Activated naive CD8-positive, alpha-beta T cell treated with anti-CD3 and anti-CD28 coated beads for 36 hours (primary cell): ENCODE measurements around the gene CIT. TPM values are rescaled to one million over a fixed set of nuclear protein-coding genes. Genes with fewer than 3 reads are reported as not detected.
"Not testable (repeated sequence)": the region's sequence is repeated elsewhere in the genome, so short reads cannot be mapped to it uniquely, and the experiment has no call there.

Experiments
- DNase-seq: peaks from one replicate; pipeline ENCODE4 v3.0.0; 2021
- H3K27ac Mint-ChIP-seq: one replicate; pipeline ENCODE4 v1.8.0; 2022; ENCODE audit warnings: mild to moderate bottlenecking, moderate library complexity, mixed read lengths
- H3K27me3 Mint-ChIP-seq: one replicate; pipeline ENCODE4 v1.8.0; 2022; ENCODE audit warnings: mild to moderate bottlenecking, mixed read lengths
- H3K36me3 Mint-ChIP-seq: one replicate; pipeline ENCODE4 v1.8.0; 2021; ENCODE audit warnings: mild to moderate bottlenecking, mixed read lengths
- H3K4me1 Mint-ChIP-seq: one replicate; pipeline ENCODE4 v1.8.0; 2021; ENCODE audit warnings: mixed read lengths
- H3K4me3 Mint-ChIP-seq: one replicate; pipeline ENCODE4 v1.8.0; 2022; ENCODE audit warnings: mild to moderate bottlenecking, moderate library complexity, mixed read lengths
- H3K9me3 Mint-ChIP-seq: one replicate; pipeline ENCODE4 v1.8.0; 2022; ENCODE audit warnings: mixed read lengths
- total RNA-seq, 2 experiments: library from RNA; stranded (reverse); gene quantifications; one replicate each; pipeline ENCODE4 v1.2.3, GENCODE V29; 2021

The CIT gene
- total RNA-seq, 2 experiments from 2014 or later: 41.8 to 42.4 TPM

DNA sequence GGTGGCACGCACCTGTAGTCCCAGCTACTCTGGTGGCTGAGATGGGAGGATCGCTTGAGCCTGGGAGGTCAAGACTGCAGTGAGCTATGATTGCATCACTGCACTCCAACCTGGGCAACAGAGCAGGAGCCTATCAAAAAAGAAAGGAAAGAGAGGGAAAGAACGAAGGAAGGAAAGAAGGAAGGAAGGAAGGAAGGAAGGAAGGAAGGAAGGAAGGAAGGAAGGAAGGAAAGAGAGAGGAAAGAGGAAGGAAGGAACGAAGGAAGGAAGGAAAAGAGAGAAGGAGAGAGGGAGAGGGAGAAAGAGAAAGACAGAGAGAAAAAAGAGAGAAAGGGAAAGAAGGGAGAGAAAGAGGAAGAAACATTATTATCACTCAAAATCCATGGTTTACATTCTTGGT lies 6.7 kb upstream of the CIT start:
- H3K36me3 Mint-ChIP-seq, H3K9me3 Mint-ChIP-seq, H3K27ac Mint-ChIP-seq, H3K4me1 Mint-ChIP-seq, DNase-seq, H3K4me3 Mint-ChIP-seq: not testable (repeated sequence)
- peaks cover 10% of the 10 kb centered on the region for H3K27me3 Mint-ChIP-seq

DNA sequence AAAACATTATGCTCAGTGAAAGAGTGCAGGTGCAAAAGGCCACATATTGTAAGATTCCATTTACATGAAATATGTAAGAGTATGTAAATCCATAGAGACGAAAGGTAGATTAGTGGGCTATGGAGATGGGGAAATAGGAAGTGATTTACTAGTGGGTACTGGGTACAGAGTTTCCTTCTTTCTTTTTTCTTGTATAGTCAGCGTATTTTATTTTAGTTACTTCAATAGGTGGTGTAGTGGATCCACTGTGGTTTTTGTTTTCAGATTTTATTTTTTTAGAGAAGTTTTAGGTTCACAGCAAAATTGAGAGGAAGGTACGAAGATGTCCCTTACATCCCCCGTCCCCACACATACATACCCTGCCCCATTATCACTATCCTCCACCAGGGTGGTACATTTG lies 6.1 kb upstream of the CIT start:
- Mint-ChIP-seq H3K36me3 (no peaks in the 10 kb centered on the region), H3K4me3 (no peak overlapping the region), H3K9me3 (no peaks in the 10 kb centered on the region), H3K27ac (no peak overlapping the region), H3K27me3 (peaks cover 10% of the 10 kb centered on the region), H3K4me1 (no peaks in the 10 kb centered on the region)
- no peak for DNase-seq

DNA sequence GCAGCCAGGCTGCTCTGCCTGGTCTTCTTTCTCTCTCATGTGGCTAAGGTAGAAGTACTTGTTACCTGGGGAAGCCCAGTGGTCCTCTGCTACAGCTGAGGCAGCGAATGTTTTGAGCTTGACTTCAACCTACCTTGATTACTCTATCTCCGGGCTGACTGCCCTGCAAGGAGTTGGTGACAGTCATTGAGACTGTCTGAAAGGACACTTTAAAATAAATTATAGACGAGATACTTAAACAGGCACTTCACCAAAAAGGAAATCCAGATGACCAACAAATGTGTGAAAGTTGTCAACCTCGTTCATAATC lies 474 bp upstream of the CIT start:
- H3K9me3 Mint-ChIP-seq: no peaks in the 10 kb centered on the region
- DNase-seq: no peak
- no peak overlapping the region for H3K27ac Mint-ChIP-seq
- H3K27me3 Mint-ChIP-seq: no peaks in the 10 kb centered on the region
- H3K4me3 Mint-ChIP-seq: peak overlapping the region; percentile 93
- H3K4me1 Mint-ChIP-seq: peaks cover 13% of the 10 kb centered on the region
- H3K36me3 Mint-ChIP-seq: peaks cover 15% of the 10 kb centered on the region

DNA sequence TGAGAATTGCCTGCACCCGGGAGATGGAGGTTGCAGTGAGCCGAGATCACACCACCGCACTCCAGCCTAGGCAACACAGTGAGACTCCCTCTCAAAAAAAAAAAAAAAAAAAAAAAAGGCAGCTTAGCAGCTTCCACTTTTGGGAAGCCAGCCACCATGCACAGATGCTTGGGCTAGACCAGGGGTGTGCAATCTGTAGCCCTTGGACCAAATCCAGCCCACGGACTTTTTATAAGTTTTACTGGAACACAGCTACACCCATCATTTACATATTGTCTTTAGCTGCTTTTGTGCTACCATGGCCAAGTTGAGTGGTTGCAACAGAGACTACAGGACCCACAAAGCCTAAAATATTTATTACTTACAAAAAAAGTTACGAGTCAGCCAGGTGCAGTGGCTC lies 6.7 kb downstream of the CIT start:
- no peak for DNase-seq
- Mint-ChIP-seq H3K27ac (no peak overlapping the region), H3K36me3 (peaks cover 30% of the 10 kb centered on the region), H3K27me3 (no peaks in the 10 kb centered on the region), H3K9me3 (no peaks in the 10 kb centered on the region), H3K4me3 (no peak overlapping the region), H3K4me1 (no peaks in the 10 kb centered on the region)

DNA sequence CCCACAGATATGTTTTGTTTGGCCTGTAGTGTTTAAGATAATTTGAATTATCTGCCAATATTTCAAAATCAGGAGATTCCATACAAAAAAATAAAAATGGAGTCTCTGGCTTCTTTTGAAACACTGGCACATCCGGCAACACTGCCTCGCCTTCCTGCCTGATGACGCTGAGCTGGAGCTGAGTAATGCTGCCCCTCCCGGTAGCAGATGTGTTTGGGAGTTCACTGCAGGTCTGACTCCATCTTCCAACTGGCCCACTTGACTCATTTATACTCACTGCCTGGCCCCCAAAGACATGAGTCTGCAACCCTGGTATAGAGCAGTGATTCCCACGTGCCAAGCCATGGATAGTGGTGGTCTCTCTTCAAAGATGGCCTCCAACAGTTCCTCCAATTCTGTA lies 7.4 kb downstream of the CIT start:
- Mint-ChIP-seq H3K9me3 (no peaks in the 10 kb centered on the region), H3K36me3 (peaks cover 35% of the 10 kb centered on the region), H3K4me1 (no peaks in the 10 kb centered on the region), H3K27me3 (no peaks in the 10 kb centered on the region), H3K4me3 (no peak overlapping the region), H3K27ac (no peak overlapping the region)
- no peak for DNase-seq

DNA sequence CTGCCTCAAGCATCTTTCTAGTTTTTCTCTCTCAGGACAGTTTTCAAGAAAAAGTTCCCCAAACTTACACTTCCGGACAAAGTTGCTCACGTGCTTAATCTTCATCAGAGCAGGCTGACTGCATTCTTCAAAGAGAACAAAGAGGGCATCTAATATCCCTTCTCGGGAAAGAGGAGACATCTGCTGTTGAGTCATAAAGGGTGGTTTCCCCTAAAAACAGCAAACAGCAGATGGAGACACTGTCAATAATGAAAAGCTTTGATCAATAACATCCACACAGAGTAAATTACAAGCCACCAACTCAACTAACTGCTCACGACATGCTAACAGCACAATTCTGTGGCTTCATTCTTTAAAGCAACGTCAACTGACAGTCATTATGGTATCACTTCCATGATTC lies 8.1 kb downstream of the CIT start:
- no peaks in the 10 kb centered on the region for H3K27me3 Mint-ChIP-seq
- H3K4me1 Mint-ChIP-seq: no peaks in the 10 kb centered on the region

DNA sequence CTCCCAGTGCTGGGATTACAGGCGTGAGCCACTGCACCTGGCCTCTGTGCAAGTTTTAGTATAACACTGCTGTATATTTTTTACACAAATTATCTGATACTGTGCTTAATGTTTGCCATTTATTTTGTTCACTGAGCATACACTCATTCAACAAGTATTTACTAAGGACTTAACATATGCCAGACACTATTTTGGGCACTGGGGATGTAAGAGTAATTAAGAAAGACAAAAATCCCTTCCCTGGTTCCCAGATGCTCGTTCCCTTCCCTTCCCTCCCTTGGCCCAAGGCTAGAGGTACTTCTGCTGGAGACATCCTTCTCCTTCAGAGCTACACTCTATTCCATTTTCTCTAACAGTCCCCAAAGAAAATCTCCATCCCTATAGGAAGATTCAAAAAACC lies 12.5 kb downstream of the CIT start:
- no peak overlapping the region for H3K4me3 Mint-ChIP-seq
- H3K9me3 Mint-ChIP-seq: no peaks in the 10 kb centered on the region
- no peak for DNase-seq
- H3K27ac Mint-ChIP-seq: no peak overlapping the region
- H3K4me1 Mint-ChIP-seq: no peaks in the 10 kb centered on the region
- H3K36me3 Mint-ChIP-seq: peaks cover 35% of the 10 kb centered on the region
- H3K27me3 Mint-ChIP-seq: no peaks in the 10 kb centered on the region

More for the DNA sequence above, 8.1 kb downstream of the CIT start:
- Mint-ChIP-seq H3K9me3 (no peaks in the 10 kb centered on the region), H3K4me3 (no peak overlapping the region), H3K27ac (no peak overlapping the region), H3K36me3 (peaks cover 39% of the 10 kb centered on the region)
- no peak for DNase-seq

DNA sequence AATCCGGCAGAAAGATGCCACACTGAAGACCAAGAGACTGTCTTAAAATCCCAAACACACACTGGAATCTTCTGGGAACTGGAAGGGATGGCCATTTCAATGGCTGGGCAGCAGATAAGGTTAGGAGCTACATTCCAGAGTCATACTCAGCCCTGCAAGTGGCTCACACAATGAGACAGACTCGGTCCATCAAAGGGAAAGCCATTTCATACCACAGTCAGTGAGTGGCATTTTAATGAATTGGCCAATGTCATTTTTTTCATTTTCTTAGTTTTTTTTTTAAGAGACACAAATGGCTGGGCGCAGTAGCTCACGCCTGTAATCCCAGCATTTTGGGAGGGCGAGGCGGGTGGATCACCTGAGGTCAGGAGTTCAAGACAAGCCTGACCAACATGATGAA lies 17.9 kb downstream of the CIT start:
- H3K4me3 Mint-ChIP-seq: no peak overlapping the region
- peaks cover 8% of the 10 kb centered on the region for H3K4me1 Mint-ChIP-seq
- H3K27me3 Mint-ChIP-seq: no peaks in the 10 kb centered on the region
- no peaks in the 10 kb centered on the region for H3K9me3 Mint-ChIP-seq
- no peak for DNase-seq
- H3K27ac Mint-ChIP-seq: no peak overlapping the region
- H3K36me3 Mint-ChIP-seq: peaks cover 27% of the 10 kb centered on the region

DNA sequence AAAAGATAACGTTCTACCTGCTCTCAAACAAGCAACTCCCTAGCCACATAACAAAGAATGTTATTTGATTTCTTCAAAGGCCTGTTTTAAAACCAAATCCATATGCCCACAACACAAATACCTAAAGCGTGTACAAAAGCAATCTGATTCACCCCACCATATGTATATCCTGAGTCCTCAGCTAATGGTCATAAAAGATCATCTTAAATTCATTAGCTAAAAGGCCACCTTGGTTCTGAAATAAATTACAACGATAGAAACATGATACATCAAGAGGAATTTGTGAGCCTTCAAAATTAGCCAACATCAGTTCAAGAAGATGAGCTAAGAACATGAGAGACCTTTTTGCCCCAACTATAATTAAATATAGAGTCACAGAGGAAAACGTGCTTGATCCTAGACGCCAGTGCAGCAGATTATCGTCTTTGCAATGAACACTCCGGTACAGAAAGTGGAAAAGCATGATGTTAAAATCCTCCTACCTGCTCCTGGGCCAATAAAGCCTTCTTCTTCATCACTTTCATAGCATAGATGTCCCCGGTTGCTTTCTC lies 20.0 kb downstream of the CIT start:
- H3K4me1 Mint-ChIP-seq: peaks cover 8% of the 10 kb centered on the region
- DNase-seq: no peak
- no peak overlapping the region for H3K4me3 Mint-ChIP-seq

DNA sequence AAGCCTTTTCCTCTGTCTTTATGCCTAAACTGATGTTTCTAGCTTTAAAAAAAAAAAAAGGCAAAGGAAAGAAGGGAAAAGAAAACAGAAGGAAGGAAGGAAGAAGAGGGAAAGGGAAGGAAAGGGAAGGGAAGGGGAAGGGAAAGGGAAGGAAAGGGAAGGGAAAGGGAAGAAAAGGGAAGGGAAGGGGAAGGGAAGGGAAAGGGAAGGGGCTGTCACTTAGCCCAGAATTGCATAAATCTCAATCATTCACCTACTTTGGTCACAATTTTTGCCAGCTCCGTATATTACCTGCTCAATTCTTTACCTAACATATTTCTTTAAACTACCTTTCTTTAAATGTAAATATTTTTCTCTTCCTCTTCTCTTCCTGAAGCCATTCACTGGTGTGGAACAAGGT lies 26.8 kb downstream of the CIT start:
- no peak for DNase-seq
- H3K4me3 Mint-ChIP-seq: no peak overlapping the region
- no peaks in the 10 kb centered on the region for H3K4me1 Mint-ChIP-seq
- H3K27me3 Mint-ChIP-seq: no peaks in the 10 kb centered on the region
- H3K9me3 Mint-ChIP-seq: no peaks in the 10 kb centered on the region
- no peak overlapping the region for H3K27ac Mint-ChIP-seq
- H3K36me3 Mint-ChIP-seq: peaks cover 18% of the 10 kb centered on the region

More for the DNA sequence above, 20.0 kb downstream of the CIT start:
- no peaks in the 10 kb centered on the region for H3K9me3 Mint-ChIP-seq
- H3K36me3 Mint-ChIP-seq: peaks cover 20% of the 10 kb centered on the region
- H3K27me3 Mint-ChIP-seq: no peaks in the 10 kb centered on the region
- no peak overlapping the region for H3K27ac Mint-ChIP-seq

DNA sequence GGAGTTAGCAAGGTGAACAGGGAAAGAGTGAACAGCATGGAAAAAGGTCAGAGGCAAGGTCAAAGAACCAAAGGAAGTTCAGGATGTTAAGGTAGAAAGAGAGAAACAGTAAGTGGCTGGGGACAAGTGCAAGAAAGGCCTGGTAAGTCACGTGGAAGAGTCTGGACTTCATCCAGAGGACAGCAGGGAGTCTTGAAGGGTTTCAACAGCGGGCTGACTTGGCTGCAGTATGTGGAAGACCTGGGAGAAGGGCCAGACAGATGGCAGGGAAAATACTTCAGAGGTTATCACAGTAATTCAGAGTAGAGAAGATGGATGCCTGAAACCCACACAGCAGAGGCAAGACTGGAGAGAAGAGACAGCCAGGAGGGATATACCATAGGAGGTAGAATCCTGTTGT lies 34.0 kb downstream of the CIT start:
- H3K9me3 Mint-ChIP-seq: peaks cover 6% of the 10 kb centered on the region
- no peak overlapping the region for H3K4me3 Mint-ChIP-seq
- no peaks in the 10 kb centered on the region for H3K27me3 Mint-ChIP-seq
- H3K36me3 Mint-ChIP-seq: peaks cover 51% of the 10 kb centered on the region
- no peak overlapping the region for H3K27ac Mint-ChIP-seq
- DNase-seq: no peak
- H3K4me1 Mint-ChIP-seq: no peaks in the 10 kb centered on the region

DNA sequence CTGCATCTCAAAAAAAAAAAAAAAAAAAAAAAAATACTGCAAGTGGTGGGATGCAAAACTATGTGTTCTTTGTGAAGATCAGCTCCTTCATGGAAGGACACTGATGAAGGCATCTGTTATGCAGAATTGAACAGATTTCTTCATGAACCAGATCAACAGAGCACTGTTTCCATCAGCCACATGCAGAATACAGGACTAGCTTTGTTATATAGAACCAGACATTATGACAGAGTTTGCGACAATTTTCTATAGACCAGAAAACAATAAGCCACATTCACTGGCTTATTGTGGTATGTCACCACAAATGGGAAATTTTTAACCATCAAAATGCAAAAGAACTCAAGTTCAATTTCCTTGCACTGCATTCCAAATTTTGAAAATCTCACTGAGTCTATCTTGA lies 34.7 kb downstream of the CIT start:
- Mint-ChIP-seq H3K27ac (no peak overlapping the region), H3K9me3 (peaks cover 6% of the 10 kb centered on the region), H3K36me3 (peaks cover 49% of the 10 kb centered on the region), H3K27me3 (no peaks in the 10 kb centered on the region), H3K4me3 (no peak overlapping the region), H3K4me1 (no peaks in the 10 kb centered on the region)
- DNase-seq: no peak

DNA sequence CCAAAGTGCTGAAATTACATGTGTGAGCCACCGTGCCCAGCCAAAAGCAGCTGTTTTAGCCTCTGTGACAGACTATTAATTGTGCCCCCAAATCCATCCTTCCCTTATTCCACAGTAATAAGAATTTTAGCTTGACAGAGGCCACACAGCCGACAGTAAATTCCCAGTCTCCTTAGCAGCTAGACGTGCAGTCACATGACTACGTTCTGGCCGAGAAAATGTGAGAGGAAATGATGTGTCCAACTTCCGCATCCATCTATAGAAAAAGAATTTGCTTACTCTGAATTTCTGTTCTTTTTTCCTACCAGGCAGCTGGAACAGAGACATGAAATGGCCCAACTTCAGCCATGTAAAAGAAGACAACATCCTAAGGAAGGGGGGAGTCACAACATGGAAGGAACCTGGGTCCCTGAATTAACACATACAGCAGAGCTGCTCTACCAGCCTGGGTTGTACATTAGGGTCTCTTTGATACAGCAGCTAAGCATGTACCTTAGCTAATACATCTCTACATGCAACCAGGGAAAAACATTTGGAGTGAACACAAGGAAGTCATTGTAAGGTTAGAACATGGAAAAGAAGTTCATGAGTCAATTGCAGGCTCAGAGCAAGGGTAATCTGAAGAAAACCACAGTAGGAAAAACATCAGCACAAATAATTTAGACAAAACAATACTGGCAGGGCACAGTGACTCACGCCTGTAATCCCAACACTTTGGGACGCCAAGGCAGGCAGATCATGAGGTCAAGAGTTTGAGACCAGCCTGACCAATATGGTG lies 35.5 kb downstream of the CIT start:
- peaks cover 49% of the 10 kb centered on the region for H3K36me3 Mint-ChIP-seq
- DNase-seq: no peak
- H3K4me1 Mint-ChIP-seq: no peaks in the 10 kb centered on the region
- H3K9me3 Mint-ChIP-seq: peaks cover 6% of the 10 kb centered on the region
- H3K4me3 Mint-ChIP-seq: no peak overlapping the region
- no peak overlapping the region for H3K27ac Mint-ChIP-seq
- no peaks in the 10 kb centered on the region for H3K27me3 Mint-ChIP-seq

DNA sequence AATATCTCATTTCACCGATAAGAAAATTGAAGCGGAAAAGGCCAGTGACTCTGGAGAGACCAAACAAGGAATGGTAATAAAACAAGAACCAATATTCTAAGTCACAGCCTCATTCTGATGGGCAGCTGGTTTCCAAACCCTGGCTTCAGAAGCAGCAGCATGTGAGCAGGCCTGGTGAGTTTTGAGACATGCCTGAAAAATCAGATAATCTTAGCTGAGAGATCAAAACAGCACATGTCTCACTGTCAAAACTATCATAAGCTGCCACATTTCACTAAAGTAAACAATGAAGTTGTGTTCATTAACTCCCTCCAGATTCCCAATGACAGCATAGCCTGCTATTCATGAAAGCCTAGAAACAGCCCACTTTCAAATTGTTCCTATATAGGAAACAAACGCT lies 36.5 kb downstream of the CIT start:
- no peak overlapping the region for H3K27ac Mint-ChIP-seq
- H3K36me3 Mint-ChIP-seq: peaks cover 43% of the 10 kb centered on the region
- H3K27me3 Mint-ChIP-seq: no peaks in the 10 kb centered on the region
- H3K9me3 Mint-ChIP-seq: peaks cover 6% of the 10 kb centered on the region
- no peak for DNase-seq
- no peaks in the 10 kb centered on the region for H3K4me1 Mint-ChIP-seq
- no peak overlapping the region for H3K4me3 Mint-ChIP-seq

DNA sequence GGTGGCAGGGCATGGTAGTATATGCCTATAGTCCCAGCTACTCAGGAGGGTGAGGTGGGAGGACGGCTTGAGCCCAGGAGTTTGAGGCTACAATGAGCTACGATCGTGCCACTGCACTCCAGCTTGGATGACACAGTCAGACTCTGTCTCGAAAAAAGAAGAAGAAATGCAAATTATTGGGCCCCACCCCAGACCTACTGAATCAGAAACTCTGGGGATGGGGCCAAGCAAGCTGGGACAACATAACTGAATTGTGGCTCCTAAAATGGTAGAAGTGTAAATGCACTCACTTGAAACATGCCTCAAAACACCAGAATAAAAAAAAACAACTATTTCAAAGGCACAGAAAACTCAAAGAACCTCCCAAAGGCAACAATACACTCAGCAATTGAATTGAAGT lies 37.0 kb downstream of the CIT start:
- no peaks in the 10 kb centered on the region for H3K27me3 Mint-ChIP-seq
- H3K27ac Mint-ChIP-seq: no peak overlapping the region
- no peak overlapping the region for H3K4me3 Mint-ChIP-seq
- peaks cover 44% of the 10 kb centered on the region for H3K36me3 Mint-ChIP-seq
- DNase-seq: no peak
- no peaks in the 10 kb centered on the region for H3K4me1 Mint-ChIP-seq
- H3K9me3 Mint-ChIP-seq: peaks cover 6% of the 10 kb centered on the region

DNA sequence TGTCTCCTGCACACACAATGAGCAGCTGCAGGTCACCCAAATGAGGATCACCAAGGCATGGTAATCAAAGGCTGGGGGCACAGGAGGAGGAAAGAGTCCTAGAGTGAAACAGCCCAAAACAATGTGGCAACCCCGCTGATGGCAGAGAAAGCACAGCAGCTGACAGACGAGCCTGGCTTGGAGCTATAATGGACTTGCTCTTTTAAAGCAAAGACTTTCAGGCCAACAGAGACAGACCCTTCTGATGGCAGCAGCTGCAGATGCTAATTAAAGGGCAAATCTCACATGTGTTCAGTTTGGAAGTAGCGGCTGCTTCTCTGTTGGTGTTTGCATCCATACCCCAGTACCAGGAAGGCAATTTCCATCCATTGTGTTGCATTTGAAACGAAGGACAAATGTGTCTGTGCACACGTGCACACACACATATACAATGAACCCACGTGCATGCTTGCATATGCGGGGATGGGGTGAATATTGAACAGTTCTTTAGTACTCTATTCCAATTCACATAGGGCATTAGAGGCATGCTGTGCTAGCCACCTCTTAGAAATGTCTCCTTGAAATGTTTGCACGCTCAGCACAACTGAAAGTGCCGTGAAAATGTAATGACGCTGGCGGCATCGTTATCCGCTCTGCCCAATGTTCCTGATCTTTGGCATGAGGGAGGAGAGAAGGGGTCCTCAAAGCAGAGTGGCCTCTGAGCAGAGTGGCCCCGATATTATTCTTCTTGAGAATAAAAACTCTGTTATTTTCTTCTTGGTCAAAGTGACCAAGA lies 38.1 kb downstream of the CIT start:
- Mint-ChIP-seq H3K27ac (no peak overlapping the region), H3K36me3 (peaks cover 36% of the 10 kb centered on the region), H3K9me3 (peaks cover 6% of the 10 kb centered on the region), H3K4me1 (no peaks in the 10 kb centered on the region), H3K4me3 (no peak overlapping the region), H3K27me3 (no peaks in the 10 kb centered on the region)
- DNase-seq: no peak
